Ovary (tissue), 9 donors: ENCODE results near the gene ADAT3. TPM values are rescaled to one million over a fixed set of nuclear protein-coding genes. Genes with fewer than 3 reads are reported as not detected.
"Not testable (repeated sequence)": the region's sequence is repeated elsewhere in the genome, so short reads cannot be mapped to it uniquely, and the experiment has no call there.

Experiments
- DNase-seq, 5 donors: peaks; one replicate each; pipeline ENCODE4 v3.0.0-alpha.2; 2019 to 2020
- H3K27ac ChIP-seq, 2 donors: fragments of 200-600 bp; one replicate each; pipeline versions ENCODE4 v1.5.1 to v1.8.0; 2019 to 2022
- H3K27me3 ChIP-seq: fragments of 200-600 bp; one replicate; pipeline ENCODE4 v1.8.0; 2022
- H3K36me3 ChIP-seq: fragments of 200-600 bp; sonication (generic); one replicate; pipeline ENCODE4 v1.5.1; 2019
- H3K4me1 ChIP-seq: one replicate; pipeline ENCODE4 v1.8.1; 2013; ENCODE audit warnings: mild to moderate bottlenecking, moderate library complexity; ENCODE audit not compliant: insufficient read depth
- H3K4me3 ChIP-seq: fragments of 200-600 bp; sonication (generic); one replicate; pipeline ENCODE4 v1.5.1; 2017
- H3K9me3 ChIP-seq, 2 donors: fragments of 200-600 bp in 1 of 2; sonication (generic) in 1 of 2; one replicate each; pipeline versions ENCODE4 v1.5.1 to v1.8.1; 2013 to 2019; ENCODE audit warnings: mild to moderate bottlenecking in 1 of 2, moderate library complexity in 1 of 2
- CTCF ChIP-seq, 3 donors: fragments of 450-650 bp in 2 of 3; fragments of 200-600 bp in 1 of 3; IDR thresholded peaks; one replicate each; pipeline versions ENCODE4 v1.5.1 to v1.8.0; 2016 to 2022; ENCODE audit warnings: antibody characterized with exemption in 3 of 3, mild to moderate bottlenecking in 1 of 3
- EP300 ChIP-seq: sonication (generic); formaldehyde crosslinking; IDR thresholded peaks from one replicate; pipeline ENCODE4 v1.6.1; 2017; ENCODE audit warnings: antibody characterized with exemption
- POLR2A ChIP-seq: fragments of 450-650 bp; IDR thresholded peaks from one replicate; pipeline ENCODE4 v1.6.1; 2017; ENCODE audit warnings: antibody characterized with exemption, mild to moderate bottlenecking, moderate library complexity
- WGBS, 3 donors: extraction: QIAGEN DNeasy Blood & Tissue Kit in 1 of 3; methylation state at CpG; one replicate each; pipeline versions ENCODE4 v1.1.5 to v1.1.7; 2013 to 2017; 5-methylcytosine and 5-hydroxymethylcytosine counted together
- intact Hi-C, 4 donors: fragments of 100-400 bp; cut with DNase I; formaldehyde crosslinking; loops; one replicate each; pipeline versions ENCODE4 v1.11.0 to v1.15.1; 2022 to 2023
- polyA plus RNA-seq, 2 donors: library from polyadenylated mRNA; stranded (reverse); fragments of 200-250 nt in 1 of 2; fragments of 350-450 nt in 1 of 2; fragmentation: Illumina TruSeq in 1 of 2; extraction: RNeasy Lipid Tissue Mini Kit (QIAGEN cat#74804) in 1 of 2; gene quantifications; one replicate each; pipeline ENCODE4 v1.2.3, GENCODE V29; 2013 to 2014
- total RNA-seq, 7 donors: library from RNA; depleted of rRNA in 2 of 7; stranded (reverse); fragments of >200 nt in 2 of 7; fragmentation: NEBNext Ultra II Directional in 3 of 7; extraction: Animal tissue kit (Norgen Biotek cat#: 25700) in 3 of 7; gene quantifications; one replicate each; pipeline versions ENCODE4 v1.1.0 to v1.2.4, GENCODE V29; 2016 to 2023
- donor health status: DM: no; HTN: no; CAD: no; lungs with moderate emphysema.
- donor health status: DM: no; HTN: no; CAD: no.
- donor health status: Bipolar disorder and iron deficiency.
- donor health status: DM: yes; HTN: yes; CAD: no.
- donor health status: DM: no; HTN: no; CAD: no.
- donor health status: DM: yes; HTN: yes; CAD: no.

ADAT3 gene
- total and polyA plus RNA-seq, 9 donors = 2.3 to 13.7 (median 4.3) TPM; not detected in 1

- Histone ChIP-seq H3K27me3 (no peaks in the 10 kb centered on the region), H3K9me3 (no peaks in the 10 kb centered on the region), H3K27ac (peak overlapping the region in 1 of 2 donors; percentile 42), H3K4me1 (peaks cover 29% of the 10 kb centered on the region), H3K36me3 (no peaks in the 10 kb centered on the region), H3K4me3 (peak overlapping the region; percentile 85)
- TF ChIP-seq POLR2A = no peak
- TF ChIP-seq CTCF (IDR thresholded peaks at IDR 0.05) = no peak
- TF ChIP-seq EP300 = no peak
- 1 to 3% (median 3%) methylated on average over 11 of the region's 11 CpGs for WGBS, 3 donors
- DNase-seq = peak in 1 of 5 donors; percentile 24
- intact Hi-C loops = no loop called here
Measured at GRCh38 chr19:1884291-1884718, 20.9 kb upstream of the ADAT3 start.

GRCh38 chr19:1884719-1885334 is 20.4 kb upstream of the ADAT3 start:
- H3K27ac ChIP-seq = peak overlapping the region; percentile 42 to 43
- H3K4me1 ChIP-seq = peaks cover 29% of the 10 kb centered on the region
- H3K4me3 ChIP-seq = peak overlapping the region; percentile 85
- no peaks in the 10 kb centered on the region for H3K9me3 ChIP-seq
- TF ChIP-seq CTCF (IDR thresholded peaks at IDR 0.05) = no peak
- TF ChIP-seq POLR2A = no peak
- no peak for TF ChIP-seq EP300
- H3K27me3 ChIP-seq = no peaks in the 10 kb centered on the region
- 0 to 1% (median 1%) methylated on average over 43 to 56 of the region's 56 CpGs for WGBS, 3 donors
- intact Hi-C loops = no loop called here
- DNase-seq = peak in 1 of 5 donors; percentile 40
- H3K36me3 ChIP-seq = no peaks in the 10 kb centered on the region

- H3K27ac ChIP-seq = peak within 1 kb of the TSS; percentile 42 to 65
- H3K4me1 ChIP-seq = peaks cover 29% of the 10 kb centered on the region
- H3K27me3 ChIP-seq, intact Hi-C loops, H3K9me3 ChIP-seq, H3K36me3 ChIP-seq: not testable (repeated sequence)
- 18 to 22% (median 21%) methylated on average over 38 to 46 of the region's 46 CpGs for WGBS, 3 donors
- peak; percentile 16 for TF ChIP-seq EP300
- peak; percentile 72 for TF ChIP-seq POLR2A
- DNase-seq = peak; percentile 91 to 98 (median 96)
- peak within 1 kb of the TSS; percentile 85 for H3K4me3 ChIP-seq
Measured at GRCh38 chr19:1885398-1886119, 19.6 kb upstream of the ADAT3 start, which contains the start of gene ABHD17A. TSS of gene ABHD17A (minus strand) at chr19:1885496. CDS start at chr19:1881566, 3,930 bp downstream.

- Histone ChIP-seq H3K27ac (peak overlapping the region in 1 of 2 donors; percentile 65), H3K4me1 (peaks cover 29% of the 10 kb centered on the region)
- H3K36me3 ChIP-seq, H3K4me3 ChIP-seq, H3K9me3 ChIP-seq, H3K27me3 ChIP-seq, intact Hi-C loops: not testable (repeated sequence)
- peak in 1 of 5 donors; percentile 28 for DNase-seq
- WGBS, 3 donors = 91 to 93% (median 92%) methylated on average over 15 of the region's 15 CpGs
Measured at GRCh38 chr19:1886360-1886759, 18.8 kb upstream of the ADAT3 start.

GRCh38 chr19:1888385-1888784 is 16.8 kb upstream of the ADAT3 start:
- no peak for TF ChIP-seq POLR2A
- TF ChIP-seq EP300 = no peak
- TF ChIP-seq CTCF (IDR thresholded peaks at IDR 0.05) = no peak
- Histone ChIP-seq H3K36me3 (no peaks in the 10 kb centered on the region), H3K9me3 (no peaks in the 10 kb centered on the region), H3K27ac (no peak overlapping the region), H3K4me1 (peaks cover 18% of the 10 kb centered on the region), H3K27me3 (no peaks in the 10 kb centered on the region), H3K4me3 (no peak overlapping the region)
- 78 to 90% (median 82%) methylated on average over 5 of the region's 5 CpGs for WGBS, 3 donors
- no peak for DNase-seq
- intact Hi-C loops = no loop called here
